ENCODE results near the gene PELI1. TPM values are rescaled to one million over a fixed set of nuclear protein-coding genes. Genes with fewer than 3 reads are reported as not detected.

Gene PELI1
- total and polyA plus RNA-seq, 2 of the 8 experiments (the other 6 are each of a cell fraction or from before 2014, with no cell fraction given), result 21.8 to 57.1 TPM

DNA sequence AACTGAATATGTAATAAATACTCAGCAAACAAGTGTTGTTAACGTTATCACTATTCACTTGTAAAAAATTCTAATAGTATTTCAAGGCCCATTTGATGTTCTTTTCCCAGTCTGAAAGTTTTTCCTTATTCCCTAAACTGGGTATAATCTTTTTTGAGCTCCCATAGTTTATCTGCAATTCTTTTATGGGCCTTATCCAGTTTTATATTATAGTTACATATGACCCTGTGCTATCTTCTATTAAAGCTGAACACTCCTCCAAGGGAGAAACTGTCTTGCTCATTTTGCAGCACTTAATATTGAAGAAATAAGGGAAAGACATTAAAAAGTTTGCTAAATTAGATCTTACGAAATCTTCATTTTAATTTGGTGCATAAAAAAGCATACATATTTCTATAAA, 13.9 kb downstream of the PELI1 start:
- Histone ChIP-seq H2BK120ac (replicated peaks; ENCODE audit: low read depth, low read length) (no peak overlapping the region), H3K4me2 (ENCODE audit: insufficient read depth in 1 of 2, low read depth in 2 of 2, low read length in 2 of 2) (no peak overlapping the region), H2BK5ac (ENCODE audit: low read depth, low read length) (no peak overlapping the region), H4K20me1 (replicated peaks in 1 of 2; ENCODE audit: control insufficient read depth in 1 of 2, insufficient read depth in 2 of 2, low read length in 2 of 2) (peaks cover 3% of the 10 kb centered on the region in 2 experiments), H4K91ac (replicated peaks; ENCODE audit: insufficient read length, low read length) (no peak overlapping the region), H3K27ac (ENCODE audit: low read depth, low read length) (no peak overlapping the region), H3K18ac (ENCODE audit: extremely low read depth, low read length) (no peak overlapping the region), H2AFZ (ENCODE audit: low read length) (no peak overlapping the region), H4K5ac (ENCODE audit: insufficient read length, low read depth, low read length) (no peak overlapping the region), H2BK12ac (ENCODE audit: low read depth, low read length) (no peak overlapping the region), H3K23ac (ENCODE audit: insufficient read length) (no peak overlapping the region), H3K36me3 (ENCODE audit: control insufficient read depth in 2 of 4, insufficient read depth in 4 of 4, low read length in 3 of 4) (no peaks in the 10 kb centered on the region), H3K27me3 (replicated peaks in 1 of 4; ENCODE audit: control insufficient read depth in 3 of 4, extremely low read depth in 1 of 4, insufficient read depth in 3 of 4, low read length in 3 of 4) (no peaks in the 10 kb centered on the region), H3K4ac (replicated peaks; ENCODE audit: insufficient read length, low read depth, low read length) (no peak overlapping the region), H2AK5ac (ENCODE audit: low read depth, low read length) (no peak overlapping the region), H3K79me1 (ENCODE audit: low read depth, low read length) (no peaks in the 10 kb centered on the region), H3K4me1 (replicated peaks in 1 of 4; ENCODE audit: control insufficient read depth in 3 of 4, insufficient read depth in 4 of 4, low read length in 3 of 4) (peaks cover 0 to 10% (median 0%) of the 10 kb centered on the region in 4 experiments; a peak in 3 of 7 replicates), H3K56ac (replicated peaks; ENCODE audit: insufficient read length, low read depth, low read length) (no peak overlapping the region), H3K14ac (ENCODE audit: insufficient read length) (no peak overlapping the region), H4K8ac (ENCODE audit: extremely low read depth, insufficient read depth, low read length) (no peak overlapping the region), H3K9me3 (ENCODE audit: insufficient read depth in 2 of 2, low read depth in 1 of 2, low read length in 1 of 2) (no peaks in the 10 kb centered on the region), H2BK20ac (ENCODE audit: low read length) (no peak overlapping the region), H3K4me3 (ENCODE audit: extremely low read depth in 1 of 4, insufficient read depth in 2 of 4, low read depth in 3 of 4, low read length in 4 of 4) (no peak overlapping the region), H2BK15ac (ENCODE audit: low read length) (no peak overlapping the region), H3K79me2 (ENCODE audit: control insufficient read depth in 1 of 2, insufficient read depth in 2 of 2, low read length in 2 of 2) (peaks cover 0 to 100% of the 10 kb centered on the region in 2 experiments; a peak in 3 of 4 replicates), H3K9ac (replicated peaks in 1 of 4; ENCODE audit: extremely low read depth in 1 of 4, low read depth in 3 of 4, low read length in 3 of 4) (no peak overlapping the region), H3K23me2 (ENCODE audit: low read depth, low read length) (no peaks in the 10 kb centered on the region)
- CTCF ChIA-PET (ENCODE audit: partially characterized antibody), result interaction anchor here (0.7 kb wide), 2 partner anchors 10 to 280 kb away, joined by 4 read pairs; no protein-coding TSS in a partner anchor
- POLR2A ChIA-PET (ENCODE audit: partially characterized antibody), result interaction anchor here (0.6 to 5.3 kb wide), 3 partner anchors 11 to 31 kb away, joined by 3 to 35 read pairs (median 4); no protein-coding TSS in a partner anchor
- FAIRE-seq (no peak), DNase-seq (ENCODE audit: low read depth in 1 of 2, low spot score in 2 of 2) (no peak)
- 87% methylated on average over 2 of the region's 2 CpGs; no CpG with 5 or more reads in 1 of the 2 experiments for WGBS, 2 experiments (ENCODE audit: extremely low coverage in 1 of 2, insufficient coverage in 1 of 2, insufficient read length in 1 of 2, insufficient replicate concordance in 2 of 2, low coverage in 1 of 2, low lambda C conversion rate in 2 of 2, missing lambda C conversion rate in 1 of 2)
- TF ChIP-seq GTF2F1 (IDR thresholded peaks at IDR 0.05; ENCODE audit: borderline replicate concordance, low read depth, low read length) (no peak), BRCA1 (IDR thresholded peaks at IDR 0.05; ENCODE audit: low read depth, low read length) (no peak), POU5F1 (IDR thresholded peaks at IDR 0.05; ENCODE audit: low read depth, low read length) (no peak), POLR2AphosphoS5 (IDR thresholded peaks at IDR 0.05; ENCODE audit: low read depth, low read length) (no peak), BACH1 (IDR thresholded peaks at IDR 0.05; ENCODE audit: low read length) (no peak), JUND (IDR thresholded peaks at IDR 0.05; ENCODE audit: low read length) (no peak), TBP (IDR thresholded peaks at IDR 0.05; ENCODE audit: low read depth, low read length) (no peak), CBX8 (IDR thresholded peaks at IDR 0.05; ENCODE audit: borderline replicate concordance, low read depth, low read length) (no peak), TEAD4 (IDR thresholded peaks at IDR 0.05; ENCODE audit: low read depth, low read length) (no peak), JUN (IDR thresholded peaks at IDR 0.05; ENCODE audit: low read depth, low read length) (no peak), EP300 (IDR thresholded peaks at IDR 0.05; ENCODE audit: borderline replicate concordance in 1 of 2, low read depth in 2 of 2, low read length in 2 of 2) (no peak), TAF7 (optimal IDR thresholded peaks at IDR 0.05; ENCODE audit: borderline replicate concordance, low read depth, low read length) (no peak)
- TF ChIP-seq, protein P1, sequence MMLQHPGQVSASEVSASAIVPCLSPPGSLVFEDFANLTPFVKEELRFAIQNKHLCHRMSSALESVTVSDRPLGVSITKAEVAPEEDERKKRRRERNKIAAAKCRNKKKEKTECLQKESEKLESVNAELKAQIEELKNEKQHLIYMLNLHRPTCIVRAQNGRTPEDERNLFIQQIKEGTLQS (IDR thresholded peaks at IDR 0.05; ENCODE audit: insufficient read depth, low read depth, low read length), result no peak
